ENCODE data around the gene USP47.

DNA sequence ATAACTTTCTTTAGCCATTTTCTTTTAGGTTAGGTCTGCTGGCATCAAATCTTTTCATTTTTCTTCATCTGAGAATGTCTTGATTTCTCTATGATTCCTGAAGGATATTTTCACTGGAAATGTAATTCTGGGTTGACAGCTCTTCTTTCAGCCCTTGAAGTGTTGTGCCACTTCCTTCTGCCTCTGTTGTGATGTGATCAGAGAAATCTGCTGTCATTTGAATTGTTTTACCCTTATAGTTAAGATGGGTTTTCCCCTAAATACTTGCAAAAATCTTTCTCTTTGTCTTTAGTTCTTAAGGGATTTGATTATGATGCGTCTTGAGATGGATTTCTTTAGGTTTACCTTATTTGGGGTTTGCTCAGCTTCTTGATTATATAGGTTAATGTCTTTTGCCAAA lies 23.0 kb downstream of the USP47 start:
- TF ChIP-seq, protein P1, sequence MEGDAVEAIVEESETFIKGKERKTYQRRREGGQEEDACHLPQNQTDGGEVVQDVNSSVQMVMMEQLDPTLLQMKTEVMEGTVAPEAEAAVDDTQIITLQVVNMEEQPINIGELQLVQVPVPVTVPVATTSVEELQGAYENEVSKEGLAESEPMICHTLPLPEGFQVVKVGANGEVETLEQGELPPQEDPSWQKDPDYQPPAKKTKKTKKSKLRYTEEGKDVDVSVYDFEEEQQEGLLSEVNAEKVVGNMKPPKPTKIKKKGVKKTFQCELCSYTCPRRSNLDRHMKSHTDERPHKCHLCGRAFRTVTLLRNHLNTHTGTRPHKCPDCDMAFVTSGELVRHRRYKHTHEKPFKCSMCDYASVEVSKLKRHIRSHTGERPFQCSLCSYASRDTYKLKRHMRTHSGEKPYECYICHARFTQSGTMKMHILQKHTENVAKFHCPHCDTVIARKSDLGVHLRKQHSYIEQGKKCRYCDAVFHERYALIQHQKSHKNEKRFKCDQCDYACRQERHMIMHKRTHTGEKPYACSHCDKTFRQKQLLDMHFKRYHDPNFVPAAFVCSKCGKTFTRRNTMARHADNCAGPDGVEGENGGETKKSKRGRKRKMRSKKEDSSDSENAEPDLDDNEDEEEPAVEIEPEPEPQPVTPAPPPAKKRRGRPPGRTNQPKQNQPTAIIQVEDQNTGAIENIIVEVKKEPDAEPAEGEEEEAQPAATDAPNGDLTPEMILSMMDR (conservative IDR thresholded peaks at IDR 0.05; ENCODE audit: low read depth, low read length), result no peak
- no peak for TF ChIP-seq EZH2phosphoT487 (IDR thresholded peaks at IDR 0.05; ENCODE audit: borderline replicate concordance, low read length)
- no peak for TF ChIP-seq EZH2 (IDR thresholded peaks at IDR 0.05; ENCODE audit: low read length, unreplicated experiment)

Measured in PC-3 (cell line).